PC-9 (cell line): ENCODE results near the gene CTNS.

Experiments
- CTCF ChIP-seq: fragments of 200-600 bp; sonication (generic); conservative IDR thresholded peaks from 2 replicates; pipeline ENCODE4 v1.6.1; 2017; ENCODE audit warnings: mixed run types, antibody characterized with exemption, mild to moderate bottlenecking, moderate library complexity
- EZH2 ChIP-seq: fragments of 200-600 bp; sonication (generic); IDR thresholded peaks from 2 replicates; pipeline ENCODE4 v1.8.0; 2017; ENCODE audit warnings: antibody characterized with exemption, low read depth

GRCh38 chr17:3672571-3672970 is 36.0 kb downstream of the CTNS start:
- TF ChIP-seq CTCF (no peak), EZH2 (no peak)
